ENCODE results near the gene RCCD1. TPM values are rescaled to one million over a fixed set of nuclear protein-coding genes. Genes with fewer than 3 reads are reported as not detected.
A peak's percentile ranks its signal among the peaks of the same experiment; 100 is the strongest.

RCCD1 gene
- total and polyA plus RNA-seq, 9 of the 15 experiments (the other 6 are each of a cell fraction or from before 2014, with no cell fraction given) = 11.1 to 51.4 (median 24.7) TPM

- H3K79me2 ChIP-seq (ENCODE audit: control insufficient read depth, insufficient read depth, low read length) = peaks cover 94% of the 10 kb centered on the region
- in situ Hi-C loops (cut with MboI) = no loop called here
- DNase-seq (ENCODE audit: extremely low read depth in 1 of 4, low spot score in 3 of 4) (peak in 3 of 4 experiments; percentile 38 to 74 (median 57)), FAIRE-seq (peak; percentile 32), ATAC-seq (peak; percentile 8)
- H4K20me1 ChIP-seq (replicated peaks; ENCODE audit: control insufficient read depth, insufficient read depth, low read length) = peaks cover 9% of the 10 kb centered on the region; the same call in 1 of the 2 replicates
- peak overlapping the region; percentile 17; the same call in 1 of the 2 replicates for H3K4me3 ChIP-seq
- peak overlapping the region; percentile 67 for H3K27ac ChIP-seq (ENCODE audit: extremely low read depth, low read depth, low read length)
- 3% methylated on average over 6 of the region's 6 CpGs for WGBS (ENCODE audit: insufficient coverage, low coverage, missing lambda C conversion rate)
- no peaks in the 10 kb centered on the region for H3K9me1 ChIP-seq (ENCODE audit: control insufficient read depth, insufficient read depth, low read length)
- no peaks in the 10 kb centered on the region for H3K9me3 ChIP-seq (replicated peaks; ENCODE audit: control insufficient read depth, insufficient read depth, low read depth, low read length)
- H2AFZ ChIP-seq (ENCODE audit: low read depth, low read length) = no peak overlapping the region; the same call in 1 of the 2 replicates
- intact Hi-C loops (cut with micrococcal nuclease) = loop anchor here (2.0 to 5.0 kb wide), 3 partner anchors 34 to 56 kb away; no protein-coding TSS in a partner anchor
- H3K36me3 ChIP-seq (ENCODE audit: control insufficient read depth, insufficient read depth, low read length) = peaks cover 8% of the 10 kb centered on the region; the same call in 2 of the 3 replicates
- peak overlapping the region; percentile 69 for H3K4me2 ChIP-seq (ENCODE audit: insufficient read depth, low read length)
- H3K4me1 ChIP-seq (replicated peaks in 1 of 2; ENCODE audit: control insufficient read depth in 2 of 2, insufficient read depth in 2 of 2, low read length in 2 of 2) = peaks cover 28 to 36% of the 10 kb centered on the region in 2 experiments; a peak in 4 of 5 replicates
- H3K27me3 ChIP-seq (ENCODE audit: control insufficient read depth in 2 of 2, insufficient read depth in 2 of 2, low read length in 2 of 2) = no peaks in the 10 kb centered on the region
- ChIA-PET CTCF (ENCODE audit: low intra/inter-chr PET ratio) (no interaction called here), POLR2A (interaction anchor here (0.6 to 1.3 kb wide), 9 partner anchors 9 to 90 kb away, joined by 3 to 7 read pairs (median 3); partner anchors contain the start of genes HDDC3 and RCCD1)
- BruUV-seq (replicated peaks) = no TSS peak
- H3K9ac ChIP-seq (ENCODE audit: insufficient read depth in 1 of 2, low read depth in 2 of 2, low read length in 2 of 2) = peak overlapping the region; percentile 40 to 88; a peak in 3 of 4 replicates
- no peak for TF ChIP-seq PHB (CRISPR knock-in tag; IDR thresholded peaks at IDR 0.05)
- TF ChIP-seq RAD51 (IDR thresholded peaks at IDR 0.05; ENCODE audit: borderline replicate concordance, low read depth) = no peak
- peak in 1 of 2 experiments; percentile 93; a peak in 1 of 4 replicates for TF ChIP-seq FOXA3 (CRISPR knock-in tag; conservative IDR thresholded peaks at IDR 0.05 in 1 of 2, IDR thresholded peaks at IDR 0.05 in 1 of 2)
- peak; percentile 43; the same call in 1 of the 2 replicates for TF ChIP-seq NCOR1 (IDR thresholded peaks at IDR 0.05)
- no peak for TF ChIP-seq FUS (optimal IDR thresholded peaks at IDR 0.05; ENCODE audit: low read depth, low read length)
- TF ChIP-seq MNT (conservative IDR thresholded peaks at IDR 0.05) = peak in 1 of 2 experiments; percentile 22; a peak in 1 of 4 replicates
- TF ChIP-seq FOXP4 (CRISPR knock-in tag; IDR thresholded peaks at IDR 0.05; ENCODE audit: borderline replicate concordance) = no peak
- no peak for TF ChIP-seq DEAF1 (CRISPR knock-in tag; IDR thresholded peaks at IDR 0.05)
- TF ChIP-seq CBFA2T2 (conservative IDR thresholded peaks at IDR 0.05) = peak; percentile 38
- no peak for TF ChIP-seq EWSR1 (IDR thresholded peaks at IDR 0.05; ENCODE audit: borderline replicate concordance, low read depth, partially characterized antibody)
- peak; percentile 74 for TF ChIP-seq CBFA2T3 (IDR thresholded peaks at IDR 0.05)
- TF ChIP-seq ZNF316 (IDR thresholded peaks at IDR 0.05) = peak; percentile 69
- 0 out of 2 replicates have a peak, but pooled peaks have one; percentile 53 for TF ChIP-seq NFRKB (IDR thresholded peaks at IDR 0.05; ENCODE audit: low read depth)
- TF ChIP-seq SMARCA4 (IDR thresholded peaks at IDR 0.05) = peak; percentile 56; the same call in 1 of the 2 replicates
- TF ChIP-seq NR2C1 (IDR thresholded peaks at IDR 0.05) = peak; percentile 51; the same call in 1 of the 2 replicates
- no peak for TF ChIP-seq NR2C1 (tag; IDR thresholded peaks at IDR 0.05)
- no peak for TF ChIP-seq PPARD (CRISPR knock-in tag; IDR thresholded peaks at IDR 0.05)
- no peak for TF ChIP-seq ZNF57 (CRISPR knock-in tag; IDR thresholded peaks at IDR 0.05)
Observed at GRCh38 chr15:90991587-90992285, 37.1 kb downstream of the RCCD1 start.

Measured in K562 (cell line).